GM12878 (cell line): ENCODE measurements around the gene NUMBL.

Experiments
- CTCF ChIP-seq, 3 experiments: IDR thresholded peaks in 2 of 3; conservative IDR thresholded peaks in 1 of 3; 2 replicates each; pipeline ENCODE4 v1.5.1; 2011; ENCODE audit warnings: low read depth in 3 of 3, low read length in 3 of 3, mild to moderate bottlenecking in 3 of 3, control low read depth in 2 of 3, moderate library complexity in 2 of 3, inconsistent platforms in 1 of 3, mixed read lengths in 1 of 3; ENCODE audit not compliant: control insufficient read depth in 2 of 3, insufficient read depth in 1 of 3; ENCODE audit errors: extremely low read depth in 1 of 3
- EZH2 ChIP-seq: IDR thresholded peaks from 2 replicates; pipeline ENCODE4 v1.6.1; 2012; ENCODE audit warnings: low read depth, mild to moderate bottlenecking, control low read depth, inconsistent platforms, low read length, borderline replicate concordance; ENCODE audit not compliant: control insufficient read depth
- FOXM1 ChIP-seq: IDR thresholded peaks from 2 replicates; pipeline ENCODE4 v1.6.1; 2012; ENCODE audit warnings: low read depth, mild to moderate bottlenecking, inconsistent platforms, low read length, moderate library complexity
- TF ChIP-seq, protein P1 (sequence below): fragments of 450-650 bp; IDR thresholded peaks from 2 replicates; pipeline ENCODE4 v1.6.1; 2016; ENCODE audit warnings: mild to moderate bottlenecking

- TF ChIP-seq EZH2 (no peak), CTCF (IDR thresholded peaks at IDR 0.05 in 2 of 3, conservative IDR thresholded peaks at IDR 0.05 in 1 of 3; ENCODE audit: control insufficient read depth in 2 of 3, extremely low read depth in 1 of 3, insufficient read depth in 1 of 3, low read depth in 3 of 3, low read length in 3 of 3) (no peak), FOXM1 (no peak)
- TF ChIP-seq, protein P1, sequence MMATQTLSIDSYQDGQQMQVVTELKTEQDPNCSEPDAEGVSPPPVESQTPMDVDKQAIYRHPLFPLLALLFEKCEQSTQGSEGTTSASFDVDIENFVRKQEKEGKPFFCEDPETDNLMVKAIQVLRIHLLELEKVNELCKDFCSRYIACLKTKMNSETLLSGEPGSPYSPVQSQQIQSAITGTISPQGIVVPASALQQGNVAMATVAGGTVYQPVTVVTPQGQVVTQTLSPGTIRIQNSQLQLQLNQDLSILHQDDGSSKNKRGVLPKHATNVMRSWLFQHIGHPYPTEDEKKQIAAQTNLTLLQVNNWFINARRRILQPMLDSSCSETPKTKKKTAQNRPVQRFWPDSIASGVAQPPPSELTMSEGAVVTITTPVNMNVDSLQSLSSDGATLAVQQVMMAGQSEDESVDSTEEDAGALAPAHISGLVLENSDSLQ: no peak
Observed at GRCh38 chr19:40685563-40685962, 4.9 kb downstream of the NUMBL start.
